CD4-positive, alpha-beta T cell treated with Interleukin-1 beta for 1 hour (primary cell): ENCODE data around the gene ABI3BP.
"Not testable (repeated sequence)": the region's sequence is repeated elsewhere in the genome, so short reads cannot be mapped to it uniquely, and the experiment has no call there.

ENCODE experiments used
- DNase-seq, 2 donors: peaks; one replicate each; pipeline ENCODE4 v3.0.0-alpha.2; 2020 to 2022

Gene ABI3BP

DNA sequence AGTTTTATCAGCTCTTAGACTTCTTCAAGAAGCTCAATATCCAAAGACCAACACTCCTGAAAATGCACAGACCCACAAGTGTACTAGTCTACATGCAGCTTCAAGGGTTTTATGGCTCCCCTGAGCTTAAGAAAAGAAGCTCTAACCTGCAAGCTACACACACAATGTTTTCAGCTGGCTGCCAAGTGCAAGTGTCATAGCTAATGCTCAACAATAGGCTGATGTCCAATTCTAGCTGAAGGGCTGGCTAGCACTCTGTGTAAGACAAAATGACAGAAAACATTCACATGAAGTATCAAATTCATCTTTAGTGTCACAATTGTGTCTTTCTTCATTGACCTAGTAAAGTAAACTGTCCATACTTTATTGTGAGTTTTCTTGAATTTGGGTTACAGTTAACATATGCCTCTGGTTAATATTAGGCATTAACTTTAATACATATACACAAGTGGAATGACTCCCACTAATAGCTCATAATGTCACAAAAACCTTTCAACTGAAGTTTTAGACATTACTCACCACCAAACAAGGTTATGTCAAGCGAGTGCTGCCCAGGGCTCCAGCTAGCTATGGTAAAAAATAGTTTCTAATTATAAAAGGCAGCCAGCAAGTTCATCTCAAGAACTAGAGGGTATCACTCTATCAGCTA is 15.1 kb downstream of the ABI3BP start:
- no peak for DNase-seq

DNA sequence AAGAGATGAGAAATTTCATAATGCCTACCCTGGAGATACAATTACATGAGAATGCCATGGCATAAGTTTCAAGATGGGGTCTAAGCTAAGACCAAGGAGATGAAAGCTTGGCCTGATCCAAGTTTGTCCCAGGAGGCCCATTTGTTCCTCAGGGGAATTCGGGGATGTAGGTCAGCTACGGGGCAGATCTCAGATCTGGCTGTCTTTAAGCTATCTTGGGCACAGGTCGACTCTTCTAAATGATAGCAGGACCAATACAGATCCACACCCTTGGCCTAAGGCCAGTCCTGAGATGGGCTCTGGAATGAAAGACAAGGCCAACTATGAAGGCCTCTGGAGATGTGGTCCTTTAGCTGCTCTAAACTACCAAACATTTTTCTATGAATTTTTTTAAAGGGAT is 16.6 kb downstream of the ABI3BP start:
- DNase-seq: no peak

DNA sequence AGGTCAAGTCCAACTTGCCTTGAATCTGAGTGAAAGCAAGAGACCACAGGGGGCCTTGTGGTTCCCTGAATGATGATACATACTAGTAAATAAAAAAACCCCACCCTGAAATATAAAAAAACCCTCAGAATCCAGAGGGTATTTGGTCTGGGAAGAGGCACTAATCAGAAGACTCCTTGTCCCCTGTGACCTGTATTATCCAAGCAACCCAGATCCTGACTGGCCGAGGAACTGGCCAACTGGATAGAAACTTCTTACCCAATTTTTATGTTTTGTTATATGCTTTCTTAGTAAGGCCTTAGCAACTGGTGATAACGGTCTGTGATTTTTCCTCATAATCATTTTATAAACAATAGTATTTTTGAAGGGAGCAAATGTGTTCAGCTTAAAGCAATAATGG is 17.5 kb downstream of the ABI3BP start:
- no peak for DNase-seq

DNA sequence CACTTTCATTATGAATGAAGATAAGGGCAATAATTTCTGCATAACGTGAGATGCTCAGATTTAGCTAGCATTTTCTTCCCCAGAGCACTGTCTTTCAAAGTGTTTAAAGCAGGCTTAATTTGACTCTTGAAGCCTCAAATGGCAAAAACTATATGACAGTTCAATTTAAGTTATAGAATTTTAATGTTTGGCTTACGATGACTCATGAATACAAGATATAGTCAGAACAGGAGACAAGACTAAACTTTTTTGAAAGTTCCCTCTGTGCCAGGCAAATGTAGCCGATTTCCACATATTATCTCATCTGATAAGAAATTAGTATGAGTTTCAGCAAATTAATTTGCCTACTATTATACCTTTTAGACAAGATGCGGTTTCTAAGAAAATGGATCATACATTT is 19.6 kb downstream of the ABI3BP start:
- no peak for DNase-seq

DNA sequence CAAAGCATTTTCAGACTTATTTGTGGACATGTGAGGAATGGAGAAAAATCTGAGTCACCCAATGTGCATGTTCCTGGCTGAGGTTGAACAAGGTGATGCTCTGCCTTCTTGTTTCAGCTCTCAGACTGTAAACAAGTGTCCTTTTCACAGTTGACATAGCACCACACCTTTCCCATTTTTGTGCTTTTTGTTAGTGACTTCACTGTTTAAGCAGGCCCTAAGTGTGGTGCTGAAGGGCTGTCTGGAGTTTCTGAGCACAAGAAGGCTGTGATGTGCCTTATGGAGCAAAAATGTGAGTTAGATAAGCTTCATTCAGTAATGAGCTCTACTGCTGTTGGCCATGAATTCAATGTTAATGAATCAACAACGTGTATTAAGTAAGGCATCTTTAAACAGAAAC is 20.4 kb downstream of the ABI3BP start:
- DNase-seq: no peak

DNA sequence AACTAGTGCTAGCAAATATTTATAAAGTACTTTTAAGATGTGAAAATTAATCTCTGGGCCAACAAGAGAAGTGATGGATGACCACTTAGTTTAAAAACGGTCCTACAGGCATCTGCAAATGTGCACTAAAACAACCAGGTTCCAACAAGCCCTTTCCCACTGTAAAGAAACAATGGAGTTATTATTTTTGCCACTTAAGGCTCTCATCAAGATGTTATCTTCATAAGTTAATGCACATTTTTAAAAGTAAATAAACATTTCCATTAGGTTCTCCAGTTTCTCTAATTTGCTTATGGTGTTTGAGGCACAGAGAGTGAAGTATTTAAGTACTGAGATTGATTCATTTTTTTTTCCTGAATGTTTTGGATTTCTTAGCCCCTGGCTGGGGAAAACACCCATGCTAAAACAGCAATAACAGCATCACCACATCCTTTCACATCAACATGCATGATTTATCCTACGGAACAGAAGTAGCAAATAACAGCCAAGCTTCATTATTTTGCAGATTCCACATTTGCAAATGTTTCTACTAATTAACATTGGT is 20.8 kb downstream of the ABI3BP start:
- no peak for DNase-seq

DNA sequence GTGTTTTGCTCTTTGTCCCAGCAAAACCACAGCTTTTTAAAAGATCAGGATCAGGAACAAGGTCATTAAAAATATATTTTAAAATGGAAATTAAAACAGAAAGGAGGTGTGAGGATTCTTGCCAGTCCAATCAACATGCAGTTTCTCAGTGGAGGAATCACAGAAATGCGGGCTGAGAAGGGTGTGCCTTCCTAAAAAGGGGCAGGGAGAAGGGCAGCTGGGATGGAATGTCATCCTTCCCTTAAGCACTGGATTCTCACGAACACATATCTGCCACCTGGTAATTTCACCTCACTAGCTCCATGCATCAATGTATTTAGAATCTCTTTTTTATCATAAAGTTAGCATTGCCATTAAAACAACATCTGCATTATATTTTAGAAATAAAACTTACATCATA is 21.4 kb downstream of the ABI3BP start:
- no peak for DNase-seq

DNA sequence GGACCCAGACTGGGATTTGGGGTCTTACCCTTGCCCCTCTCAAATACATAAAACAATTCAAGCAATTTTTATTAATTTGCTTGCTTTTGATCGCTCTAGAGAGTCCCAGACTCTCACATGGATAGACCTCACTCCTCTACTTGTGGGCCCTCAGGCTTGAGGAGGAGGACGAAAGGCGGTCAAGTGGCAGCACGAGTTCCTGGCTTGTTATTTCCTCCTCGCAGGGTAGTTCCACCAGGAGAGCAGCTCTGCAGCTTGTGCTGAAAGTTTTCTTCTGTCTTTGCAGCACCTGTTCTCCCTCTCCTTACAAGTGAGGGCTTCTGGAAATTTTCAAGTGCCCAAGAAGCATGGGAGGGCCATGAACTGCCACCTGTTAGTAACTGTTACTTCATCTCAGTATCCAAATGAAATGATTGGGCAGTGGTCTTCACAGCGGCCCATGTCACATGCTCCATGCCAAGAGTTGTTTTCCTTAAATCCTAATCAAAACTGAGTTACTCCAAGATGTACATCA is 22.7 kb downstream of the ABI3BP start:
- no peak for DNase-seq

DNA sequence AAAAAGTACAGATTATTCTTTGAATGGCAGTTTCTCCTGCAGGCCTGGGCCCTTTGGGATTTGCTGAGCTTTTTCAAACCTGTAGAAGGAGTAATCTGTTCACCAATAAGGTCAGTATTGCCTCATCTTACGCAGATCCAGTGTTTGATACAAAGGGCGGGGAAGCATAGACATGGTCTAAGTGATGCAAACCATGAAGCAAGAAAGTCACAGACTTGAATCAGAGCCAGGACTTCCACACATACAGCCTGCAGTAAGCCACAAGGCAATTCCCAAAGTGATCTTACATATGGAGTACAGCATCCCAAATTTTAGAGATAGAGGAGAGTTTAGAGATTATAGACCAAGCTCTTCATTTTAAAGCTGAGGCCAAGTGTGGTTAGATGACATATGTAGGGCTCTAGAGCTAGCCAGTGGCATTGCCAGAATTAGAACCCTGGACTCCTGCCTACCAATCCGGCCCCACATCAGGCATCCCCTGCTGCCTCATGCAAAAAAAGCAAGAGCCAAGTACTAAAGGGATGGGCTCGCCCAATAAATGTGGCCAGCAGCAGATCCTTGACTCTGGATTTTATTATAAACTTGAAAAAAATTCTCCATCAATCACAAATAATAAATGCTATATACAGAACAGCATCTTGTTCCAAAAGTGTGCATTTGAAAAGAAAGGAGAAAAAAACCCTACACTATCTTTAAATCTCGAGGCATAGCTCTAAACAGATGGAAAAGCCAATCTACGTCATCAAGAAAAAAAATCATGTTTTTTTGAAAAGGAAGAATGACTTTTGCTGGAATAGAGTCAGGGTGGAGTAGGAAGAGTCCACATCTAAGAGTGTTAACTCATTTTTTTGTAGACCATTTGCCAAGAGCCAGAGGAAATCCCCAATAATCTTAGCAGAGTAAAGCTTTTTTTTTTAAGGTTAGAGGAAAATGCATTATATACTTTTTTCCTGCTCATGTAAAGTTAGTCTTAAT is 24.0 kb downstream of the ABI3BP start:
- DNase-seq: no peak

DNA sequence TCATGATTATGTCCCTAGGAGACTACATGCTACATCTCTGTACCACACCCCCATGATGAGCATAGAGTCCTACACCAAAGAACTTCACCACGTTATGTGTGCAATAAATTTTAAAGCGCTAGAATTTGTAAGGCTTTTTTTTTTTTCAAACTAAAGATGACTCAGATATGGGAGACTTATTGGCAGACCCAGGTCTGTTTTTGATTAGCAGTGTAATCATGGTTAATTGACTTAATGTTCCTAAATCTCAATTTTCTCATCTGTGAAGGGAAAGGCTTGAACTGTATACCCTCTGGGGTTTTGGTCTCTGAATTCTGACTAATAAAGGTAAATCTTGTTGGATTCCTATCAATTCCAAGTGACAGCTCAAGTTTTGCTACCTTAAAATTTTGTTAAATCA is 26.4 kb downstream of the ABI3BP start:
- no peak for DNase-seq

DNA sequence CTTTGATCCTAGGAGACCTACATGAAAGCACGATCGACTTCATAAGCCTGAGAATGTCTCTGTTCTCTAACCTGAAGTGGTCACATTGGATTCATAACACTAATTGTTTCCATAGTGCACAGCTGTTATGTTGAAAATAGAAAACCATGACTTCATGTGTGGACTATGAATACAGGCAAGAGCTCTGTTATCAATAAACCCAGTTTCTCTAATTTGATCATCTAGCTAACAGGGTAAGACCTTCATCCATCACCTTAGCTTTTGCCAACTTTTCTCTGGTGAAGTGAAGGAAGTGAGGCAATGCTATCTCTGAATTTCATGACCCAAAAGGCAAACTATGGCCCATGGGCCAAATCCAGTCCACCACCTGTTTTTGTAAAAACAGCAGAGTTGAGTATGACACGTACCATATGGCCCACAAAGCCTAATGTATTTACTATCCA is 27.2 kb downstream of the ABI3BP start:
- DNase-seq: no peak

DNA sequence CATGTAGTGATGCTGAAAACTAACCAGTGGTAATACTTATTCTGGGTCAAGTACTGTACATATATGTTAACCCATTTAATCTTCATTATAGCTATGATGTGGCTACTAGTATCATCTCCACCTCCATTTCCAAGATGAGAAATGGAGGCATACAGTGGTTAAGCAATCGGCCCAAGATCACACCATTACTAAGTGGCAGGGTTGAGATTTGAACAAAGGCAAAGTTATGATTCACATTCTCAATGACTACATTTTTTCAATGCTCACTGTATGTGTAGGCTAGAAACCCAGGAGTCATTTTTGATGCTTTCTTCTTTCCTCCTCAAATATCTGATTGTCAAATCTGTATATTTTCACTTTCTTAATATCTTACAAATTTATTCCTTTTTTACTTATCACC is 30.2 kb downstream of the ABI3BP start:
- DNase-seq: no peak

DNA sequence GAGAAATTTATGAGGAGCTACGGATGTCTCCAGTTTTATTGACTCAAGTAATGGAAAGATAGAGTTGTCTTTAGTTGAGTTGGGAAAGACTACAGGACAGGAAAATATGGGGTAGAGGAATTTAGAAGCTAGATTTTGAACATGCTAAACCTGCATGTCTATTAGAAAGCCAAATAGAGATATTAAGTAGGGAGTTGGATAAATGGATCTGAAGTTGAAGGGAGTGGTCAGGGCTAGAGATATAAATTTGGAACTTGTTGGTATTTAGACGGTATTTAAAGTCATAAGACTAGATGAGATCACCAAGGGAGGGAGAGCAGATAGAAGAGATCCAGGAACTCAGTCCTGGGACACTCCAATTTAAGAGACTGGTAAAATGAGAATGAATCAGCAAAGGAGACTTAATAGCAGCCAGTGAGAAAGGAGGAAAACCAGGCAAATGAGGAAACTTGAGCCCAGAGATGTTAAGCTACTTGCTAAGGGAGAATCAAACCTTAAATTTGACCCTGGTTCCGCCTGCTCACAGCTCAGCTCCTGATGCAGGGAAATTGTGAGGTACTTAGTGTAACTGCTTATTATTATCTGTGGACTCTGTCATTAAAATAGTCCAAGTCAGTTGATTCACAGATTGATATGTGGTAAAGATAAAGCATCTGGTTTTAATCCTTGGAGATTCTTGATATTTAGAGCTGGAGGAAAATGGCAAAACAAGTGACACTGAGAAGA is 35.8 kb downstream of the ABI3BP start:
- no peak for DNase-seq

DNA sequence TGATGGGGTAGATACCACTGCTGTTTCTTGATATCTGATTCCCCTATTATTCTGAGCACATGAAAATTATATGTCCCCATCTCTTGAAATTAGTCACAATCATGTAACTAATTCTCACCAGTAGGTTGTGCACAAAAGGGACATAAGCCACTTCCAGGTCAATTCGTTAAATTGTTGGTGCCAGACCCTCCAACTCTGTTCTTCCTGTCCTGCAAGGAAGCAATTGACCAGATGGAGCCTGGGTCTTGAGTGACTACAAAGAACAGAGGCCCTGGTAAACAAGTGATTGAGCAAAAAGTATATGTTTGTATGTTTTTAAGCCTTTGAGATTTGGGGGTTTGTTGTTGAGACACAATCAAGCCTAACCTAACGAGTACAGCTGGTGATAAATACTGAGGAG is 36.9 kb downstream of the ABI3BP start:
- DNase-seq: no peak

DNA sequence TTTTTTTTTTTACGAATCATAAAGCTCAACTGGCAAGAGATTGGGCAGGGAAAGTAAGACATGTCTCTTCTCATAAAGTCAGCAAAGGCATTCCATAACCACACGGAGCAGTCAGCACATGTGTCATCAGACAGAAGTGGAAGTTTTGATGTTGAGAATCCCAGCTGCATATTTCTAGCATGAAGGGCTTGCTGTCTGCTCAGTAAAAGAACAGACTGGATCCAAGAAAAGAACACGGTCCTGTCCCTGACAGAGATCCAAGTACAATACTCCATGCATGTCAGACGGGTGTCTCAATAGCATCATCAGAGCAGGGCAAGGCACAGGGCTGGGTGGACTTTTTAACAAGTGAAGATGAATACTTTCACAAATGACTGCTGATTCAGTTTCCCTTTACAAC is 38.2 kb downstream of the ABI3BP start:
- no peak for DNase-seq

DNA sequence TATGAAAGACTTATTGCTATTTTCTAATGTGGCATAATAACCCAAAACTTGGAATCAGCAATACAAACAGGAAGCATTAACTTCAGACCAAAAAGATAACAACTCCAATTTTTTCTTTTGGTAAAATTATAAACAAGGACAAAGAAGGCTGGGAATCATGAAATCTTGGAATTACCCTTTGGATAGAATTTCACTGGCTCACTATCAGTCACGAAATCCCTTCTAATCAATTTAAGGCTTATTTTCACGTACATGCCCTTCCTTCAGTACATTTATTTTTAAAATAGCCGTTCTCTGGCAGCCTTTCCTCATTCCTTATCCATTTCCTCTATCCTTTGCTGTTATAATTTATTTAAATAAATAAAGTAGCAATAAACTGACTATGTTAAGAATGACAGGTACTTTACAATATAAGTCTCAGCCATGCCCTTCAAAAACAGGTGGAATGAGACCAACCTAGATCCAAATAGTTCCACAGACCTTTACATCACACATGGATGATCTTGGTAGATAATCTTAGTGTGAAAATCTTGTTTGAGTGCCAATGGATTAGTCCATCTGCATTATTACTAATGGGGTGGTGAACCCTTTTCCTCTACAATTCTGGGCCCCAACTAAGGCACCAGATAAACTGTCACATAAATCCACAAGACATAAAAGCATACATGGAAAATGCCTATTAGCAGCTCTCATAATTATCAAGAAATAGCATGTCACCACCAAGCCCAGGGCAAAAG is 38.9 kb downstream of the ABI3BP start:
- DNase-seq: no peak

DNA sequence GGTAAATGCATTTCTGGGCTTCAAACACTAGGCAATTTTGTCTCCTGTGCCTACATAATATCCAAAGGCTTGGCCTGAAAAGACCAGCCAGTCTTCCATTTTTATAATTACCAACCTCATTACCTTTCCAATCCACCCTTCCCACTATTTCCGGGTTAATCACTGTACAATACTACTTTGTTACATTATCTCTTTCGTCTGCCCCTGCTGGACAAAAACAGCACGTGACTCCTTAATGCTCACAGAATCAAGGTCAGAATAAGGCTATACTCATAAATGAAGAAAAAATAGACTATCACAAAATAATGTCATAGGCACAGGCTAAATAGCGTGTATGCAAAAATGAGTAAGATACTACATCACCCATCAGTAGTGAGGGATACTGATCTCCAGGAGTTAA is 40.1 kb downstream of the ABI3BP start:
- DNase-seq: no peak

DNA sequence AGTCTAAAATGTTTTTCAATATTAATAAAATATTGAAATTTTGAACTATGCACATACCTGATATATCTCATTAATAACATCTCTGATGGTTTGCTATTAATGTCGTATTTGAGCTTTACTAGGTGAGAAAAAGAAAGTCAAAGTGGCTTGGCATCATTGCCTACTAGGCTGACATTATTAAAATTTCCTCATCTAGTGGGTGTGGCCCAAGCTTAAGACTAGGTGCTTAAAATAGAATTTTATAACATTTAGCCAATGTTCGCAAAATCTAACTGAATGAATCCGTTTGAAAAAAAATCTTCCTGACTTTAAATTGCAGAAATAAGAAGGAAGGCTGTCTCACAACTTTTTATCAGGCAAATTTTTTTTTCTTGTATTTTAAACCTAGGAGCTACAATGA is 46.1 kb downstream of the ABI3BP start:
- no peak for DNase-seq

DNA sequence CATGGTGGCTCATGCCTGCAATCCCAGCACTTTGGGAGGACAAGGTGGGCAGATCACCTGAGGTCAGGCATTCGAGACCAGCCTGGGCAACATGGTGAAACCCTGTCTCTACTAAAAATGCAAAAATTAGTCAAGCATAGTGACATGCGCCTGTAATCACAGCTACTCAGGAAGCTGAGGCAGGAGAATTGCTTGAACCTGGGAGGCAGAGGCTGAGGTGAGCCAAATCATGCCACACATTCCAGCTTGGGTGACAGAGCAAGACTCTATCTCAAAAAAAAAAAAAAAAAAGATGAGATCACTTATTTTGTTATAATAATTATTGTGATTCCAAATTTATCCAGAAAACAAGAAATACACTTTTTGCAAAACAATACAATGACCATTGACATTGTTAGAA is 47.1 kb downstream of the ABI3BP start:
- not testable (repeated sequence) for DNase-seq

DNA sequence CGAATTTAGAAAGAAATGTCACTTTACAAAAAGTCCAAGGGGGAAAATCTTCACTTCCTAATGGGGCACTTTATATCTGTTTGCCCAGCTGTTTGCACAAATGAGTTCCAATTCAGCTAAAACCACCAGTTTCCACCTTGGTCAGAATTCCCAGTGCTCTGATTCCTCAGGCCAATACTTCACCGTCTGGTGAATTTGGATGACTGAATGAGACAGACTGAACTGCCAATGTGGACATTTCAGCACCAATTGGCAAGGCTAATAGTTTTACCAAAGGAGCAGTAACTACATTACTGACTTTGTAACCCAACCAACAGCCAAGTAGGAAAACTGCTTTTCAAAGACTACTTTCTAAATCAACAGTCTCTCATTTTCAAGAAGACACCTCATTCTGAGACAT is 51.8 kb downstream of the ABI3BP start:
- DNase-seq: no peak

DNA sequence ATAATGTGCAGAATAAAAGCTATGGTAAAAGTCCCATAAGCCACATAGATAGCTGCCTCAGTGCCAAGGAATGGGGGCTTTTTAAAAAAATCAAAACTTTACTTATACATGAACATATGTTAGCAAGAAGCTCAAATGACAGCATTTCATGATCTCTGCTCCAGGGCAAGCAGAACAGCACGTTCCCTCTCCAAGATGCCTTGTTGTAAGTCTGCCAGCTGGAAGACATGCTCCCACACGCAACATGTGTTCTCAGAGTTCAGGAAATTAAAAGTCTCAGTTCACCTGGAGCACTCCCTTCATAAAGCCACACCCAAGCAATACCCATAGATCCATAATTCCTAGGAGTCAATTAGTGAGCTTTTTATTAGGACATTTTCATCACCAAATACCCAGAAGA is 52.2 kb downstream of the ABI3BP start:
- DNase-seq: no peak

DNA sequence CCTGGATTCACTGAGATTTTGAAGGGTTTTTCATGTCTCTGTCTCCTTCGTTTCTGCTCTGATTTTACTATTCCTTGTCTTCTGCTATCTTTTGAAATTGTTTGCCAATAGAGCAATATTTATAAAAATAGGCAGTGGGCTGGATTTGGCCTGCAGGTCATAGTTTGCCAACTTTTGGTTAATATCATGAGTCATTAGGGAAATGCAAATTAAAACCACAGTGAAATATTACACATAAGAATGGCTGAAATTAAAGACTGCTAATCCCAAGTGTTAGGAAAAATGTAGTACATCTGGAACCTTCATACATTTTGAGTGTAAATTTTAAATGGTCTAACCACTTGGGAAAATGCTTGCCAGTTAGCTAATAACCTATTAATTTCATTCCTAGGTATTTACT is 56.3 kb downstream of the ABI3BP start:
- no peak for DNase-seq
